Measurements from ENCODE around the gene FHOD1.

- TF ChIP-seq GATA2 (IDR thresholded peaks at IDR 0.05; ENCODE audit: low read depth, low read length), result no peak
- TF ChIP-seq GATA3 (IDR thresholded peaks at IDR 0.05; ENCODE audit: low read depth, low read length), result no peak
Observed at GRCh38 chr16:67277294-67277998, 30.2 kb upstream of the FHOD1 start.

Measured in SH-SY5Y (cell line).